ENCODE results near the gene MEGF6. TPM values are rescaled to one million over a fixed set of nuclear protein-coding genes. Genes with fewer than 3 reads are reported as not detected.
A peak's percentile ranks its signal among the peaks of the same experiment; 100 is the strongest.

MEGF6 gene
- total and polyA plus RNA-seq, 9 of the 15 experiments (the other 6 are each of a cell fraction or from before 2014, with no cell fraction given), result 0.03 to 1.7 (median 0.24) TPM; not detected in 3

DNA sequence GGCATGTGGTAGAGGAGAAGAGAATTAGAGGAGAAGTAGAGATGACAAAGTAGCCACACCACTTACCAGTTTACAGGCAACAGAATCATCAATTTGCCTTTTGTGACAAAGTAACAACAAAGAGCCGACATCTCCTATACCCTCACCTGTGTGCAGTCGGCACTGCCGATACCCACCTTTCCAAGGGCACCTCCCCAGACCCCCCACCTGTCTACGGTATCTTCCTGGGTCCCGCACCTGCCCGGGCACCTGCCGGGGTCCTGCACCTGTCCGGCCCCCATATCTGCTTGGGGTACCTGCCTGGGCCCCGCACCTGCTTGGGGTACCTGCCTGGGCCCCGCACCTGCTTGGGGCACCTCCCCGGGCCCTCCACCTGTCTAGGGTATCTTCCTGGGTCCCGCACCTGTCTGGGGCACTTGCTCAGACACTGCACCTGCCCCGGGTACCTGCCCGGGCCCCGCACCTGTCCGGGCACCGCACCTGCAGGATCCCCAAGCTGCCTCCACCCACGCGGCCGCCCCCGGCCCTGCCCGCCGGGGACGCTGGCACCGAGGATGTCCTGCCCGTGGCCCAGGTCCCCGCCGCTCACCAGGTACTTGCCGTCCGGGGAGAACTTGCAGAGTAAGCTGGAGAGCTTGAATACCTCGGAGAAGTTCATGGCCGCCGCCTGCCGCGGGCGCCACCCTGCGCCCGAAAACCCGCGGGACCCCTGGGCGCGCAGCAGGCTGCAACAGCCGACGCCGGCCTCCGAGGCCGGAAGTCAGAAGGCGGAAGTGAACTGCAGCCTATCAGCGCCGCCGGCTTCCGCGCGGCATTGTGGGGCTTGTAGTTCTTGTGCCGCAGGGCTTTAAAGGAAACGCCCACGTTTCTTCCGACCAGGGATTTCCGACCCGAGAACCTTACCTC, 38.3 kb upstream of the MEGF6 start, which contains the start of gene WRAP73 (continued):
- TF ChIP-seq KDM2B (CRISPR knock-in tag; IDR thresholded peaks at IDR 0.05) (peak; percentile 82; the same call in 1 of the 2 replicates), ZNF143 (CRISPR knock-in tag; IDR thresholded peaks at IDR 0.05) (peak; percentile 92), MEIS2 (IDR thresholded peaks at IDR 0.05; ENCODE audit: partially characterized antibody) (no peak), NFYB (IDR thresholded peaks at IDR 0.05; ENCODE audit: extremely low read depth, insufficient read length) (peak; percentile 68), MAFG (tag; conservative IDR thresholded peaks at IDR 0.05) (no peak), GTF2E2 (tag; IDR thresholded peaks at IDR 0.05) (no peak), RBM39 (optimal IDR thresholded peaks at IDR 0.05; ENCODE audit: low read depth, low read length) (no peak), NRF1 (conservative IDR thresholded peaks at IDR 0.05 in 1 of 2, IDR thresholded peaks at IDR 0.05 in 1 of 2) (peak; percentile 87 to 89), HDAC2 (IDR thresholded peaks at IDR 0.05) (no peak), RBBP5 (IDR thresholded peaks at IDR 0.05; ENCODE audit: borderline replicate concordance, insufficient read depth, low read length, poor library complexity, severe bottlenecking) (peak; percentile 68), KDM5B (IDR thresholded peaks at IDR 0.05; ENCODE audit: insufficient replicate concordance, low read depth, low read length) (peak; percentile 94), NR2F6 (CRISPR knock-in tag; IDR thresholded peaks at IDR 0.05) (no peak), DIDO1 (tag; IDR thresholded peaks at IDR 0.05; ENCODE audit: low read depth) (no peak), PTTG1 (tag; IDR thresholded peaks at IDR 0.05; ENCODE audit: low read depth) (no peak)
- TF ChIP-seq, protein P1, sequence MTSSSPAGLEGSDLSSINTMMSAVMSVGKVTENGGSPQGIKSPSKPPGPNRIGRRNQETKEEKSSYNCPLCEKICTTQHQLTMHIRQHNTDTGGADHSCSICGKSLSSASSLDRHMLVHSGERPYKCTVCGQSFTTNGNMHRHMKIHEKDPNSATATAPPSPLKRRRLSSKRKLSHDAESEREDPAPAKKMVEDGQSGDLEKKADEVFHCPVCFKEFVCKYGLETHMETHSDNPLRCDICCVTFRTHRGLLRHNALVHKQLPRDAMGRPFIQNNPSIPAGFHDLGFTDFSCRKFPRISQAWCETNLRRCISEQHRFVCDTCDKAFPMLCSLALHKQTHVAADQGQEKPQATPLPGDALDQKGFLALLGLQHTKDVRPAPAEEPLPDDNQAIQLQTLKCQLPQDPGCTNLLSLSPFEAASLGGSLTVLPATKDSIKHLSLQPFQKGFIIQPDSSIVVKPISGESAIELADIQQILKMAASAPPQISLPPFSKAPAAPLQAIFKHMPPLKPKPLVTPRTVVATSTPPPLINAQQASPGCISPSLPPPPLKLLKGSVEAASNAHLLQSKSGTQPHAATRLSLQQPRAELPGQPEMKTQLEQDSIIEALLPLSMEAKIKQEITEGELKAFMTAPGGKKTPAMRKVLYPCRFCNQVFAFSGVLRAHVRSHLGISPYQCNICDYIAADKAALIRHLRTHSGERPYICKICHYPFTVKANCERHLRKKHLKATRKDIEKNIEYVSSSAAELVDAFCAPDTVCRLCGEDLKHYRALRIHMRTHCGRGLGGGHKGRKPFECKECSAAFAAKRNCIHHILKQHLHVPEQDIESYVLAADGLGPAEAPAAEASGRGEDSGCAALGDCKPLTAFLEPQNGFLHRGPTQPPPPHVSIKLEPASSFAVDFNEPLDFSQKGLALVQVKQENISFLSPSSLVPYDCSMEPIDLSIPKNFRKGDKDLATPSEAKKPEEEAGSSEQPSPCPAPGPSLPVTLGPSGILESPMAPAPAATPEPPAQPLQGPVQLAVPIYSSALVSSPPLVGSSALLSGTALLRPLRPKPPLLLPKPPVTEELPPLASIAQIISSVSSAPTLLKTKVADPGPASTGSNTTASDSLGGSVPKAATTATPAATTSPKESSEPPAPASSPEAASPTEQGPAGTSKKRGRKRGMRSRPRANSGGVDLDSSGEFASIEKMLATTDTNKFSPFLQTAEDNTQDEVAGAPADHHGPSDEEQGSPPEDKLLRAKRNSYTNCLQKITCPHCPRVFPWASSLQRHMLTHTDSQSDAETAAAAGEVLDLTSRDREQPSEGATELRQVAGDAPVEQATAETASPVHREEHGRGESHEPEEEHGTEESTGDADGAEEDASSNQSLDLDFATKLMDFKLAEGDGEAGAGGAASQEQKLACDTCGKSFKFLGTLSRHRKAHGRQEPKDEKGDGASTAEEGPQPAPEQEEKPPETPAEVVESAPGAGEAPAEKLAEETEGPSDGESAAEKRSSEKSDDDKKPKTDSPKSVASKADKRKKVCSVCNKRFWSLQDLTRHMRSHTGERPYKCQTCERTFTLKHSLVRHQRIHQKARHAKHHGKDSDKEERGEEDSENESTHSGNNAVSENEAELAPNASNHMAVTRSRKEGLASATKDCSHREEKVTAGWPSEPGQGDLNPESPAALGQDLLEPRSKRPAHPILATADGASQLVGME (CRISPR knock-in tag; IDR thresholded peaks at IDR 0.05), result no peak
- TF ChIP-seq, protein P2, sequence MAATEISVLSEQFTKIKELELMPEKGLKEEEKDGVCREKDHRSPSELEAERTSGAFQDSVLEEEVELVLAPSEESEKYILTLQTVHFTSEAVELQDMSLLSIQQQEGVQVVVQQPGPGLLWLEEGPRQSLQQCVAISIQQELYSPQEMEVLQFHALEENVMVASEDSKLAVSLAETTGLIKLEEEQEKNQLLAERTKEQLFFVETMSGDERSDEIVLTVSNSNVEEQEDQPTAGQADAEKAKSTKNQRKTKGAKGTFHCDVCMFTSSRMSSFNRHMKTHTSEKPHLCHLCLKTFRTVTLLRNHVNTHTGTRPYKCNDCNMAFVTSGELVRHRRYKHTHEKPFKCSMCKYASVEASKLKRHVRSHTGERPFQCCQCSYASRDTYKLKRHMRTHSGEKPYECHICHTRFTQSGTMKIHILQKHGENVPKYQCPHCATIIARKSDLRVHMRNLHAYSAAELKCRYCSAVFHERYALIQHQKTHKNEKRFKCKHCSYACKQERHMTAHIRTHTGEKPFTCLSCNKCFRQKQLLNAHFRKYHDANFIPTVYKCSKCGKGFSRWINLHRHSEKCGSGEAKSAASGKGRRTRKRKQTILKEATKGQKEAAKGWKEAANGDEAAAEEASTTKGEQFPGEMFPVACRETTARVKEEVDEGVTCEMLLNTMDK (IDR thresholded peaks at IDR 0.05; ENCODE audit: borderline replicate concordance, insufficient read depth, low read depth, low read length, poor library complexity, severe bottlenecking), result peak; percentile 49
- TF ChIP-seq, protein P3, sequence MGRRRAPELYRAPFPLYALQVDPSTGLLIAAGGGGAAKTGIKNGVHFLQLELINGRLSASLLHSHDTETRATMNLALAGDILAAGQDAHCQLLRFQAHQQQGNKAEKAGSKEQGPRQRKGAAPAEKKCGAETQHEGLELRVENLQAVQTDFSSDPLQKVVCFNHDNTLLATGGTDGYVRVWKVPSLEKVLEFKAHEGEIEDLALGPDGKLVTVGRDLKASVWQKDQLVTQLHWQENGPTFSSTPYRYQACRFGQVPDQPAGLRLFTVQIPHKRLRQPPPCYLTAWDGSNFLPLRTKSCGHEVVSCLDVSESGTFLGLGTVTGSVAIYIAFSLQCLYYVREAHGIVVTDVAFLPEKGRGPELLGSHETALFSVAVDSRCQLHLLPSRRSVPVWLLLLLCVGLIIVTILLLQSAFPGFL (CRISPR knock-in tag; IDR thresholded peaks at IDR 0.05), result no peak

Measured in K562 (cell line).